HG03571 (cell line): Measurements from ENCODE around the gene RTEL1.

Source experiments
- ATAC-seq: cut with Tn5 transposase; IDR thresholded peaks from one replicate; pipeline ENCODE4 v1.9.1; 2021; ENCODE audit not compliant: unreplicated experiment

The RTEL1 gene

GRCh38 chr20:63689046-63690002 is 31.2 kb downstream of the RTEL1 start:
- no peak for ATAC-seq

DNA sequence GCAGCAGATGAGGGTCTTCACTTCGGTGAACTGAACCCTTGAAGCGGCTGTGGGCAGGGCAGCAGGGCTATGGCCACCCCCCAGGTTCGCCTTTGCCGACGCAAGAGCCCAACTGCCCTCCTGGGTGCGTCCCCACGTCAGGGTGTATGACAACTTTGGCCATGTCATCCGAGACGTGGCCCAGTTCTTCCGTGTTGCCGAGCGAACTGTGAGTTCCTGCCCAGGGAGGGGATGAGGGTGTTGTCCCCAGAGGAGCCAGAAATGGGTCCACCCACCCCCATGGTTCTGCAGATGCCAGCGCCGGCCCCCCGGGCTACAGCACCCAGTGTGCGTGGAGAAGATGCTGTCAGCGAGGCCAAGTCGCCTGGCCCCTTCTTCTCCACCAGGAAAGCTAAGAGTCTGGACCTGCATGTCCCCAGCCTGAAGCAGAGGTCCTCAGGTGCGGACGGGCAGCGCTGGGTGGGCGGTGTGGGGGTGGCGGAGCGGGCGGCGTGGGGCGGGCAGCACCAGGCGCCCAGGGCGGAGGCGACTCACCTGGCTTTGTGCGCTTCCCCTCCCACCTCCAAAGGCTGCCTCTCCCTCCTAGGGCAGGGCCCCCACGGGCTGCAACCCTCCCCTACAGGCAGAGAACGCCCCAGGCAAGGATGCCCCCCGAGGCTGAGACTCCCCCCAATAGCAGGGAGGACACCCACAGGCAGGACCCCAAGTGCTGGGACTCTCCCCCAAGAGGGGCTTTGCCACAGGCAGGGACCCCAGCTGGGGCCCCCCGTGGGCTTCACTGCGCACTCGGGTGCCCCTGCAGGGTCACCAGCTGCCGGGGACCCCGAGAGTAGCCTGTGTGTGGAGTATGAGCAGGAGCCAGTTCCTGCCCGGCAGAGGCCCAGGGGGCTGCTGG is 32.1 kb downstream of the RTEL1 start:
- ATAC-seq, result no peak

- ATAC-seq, result no peak
These were observed 33.0 kb downstream of the RTEL1 start for GRCh38 chr20:63690898-63691710.

DNA sequence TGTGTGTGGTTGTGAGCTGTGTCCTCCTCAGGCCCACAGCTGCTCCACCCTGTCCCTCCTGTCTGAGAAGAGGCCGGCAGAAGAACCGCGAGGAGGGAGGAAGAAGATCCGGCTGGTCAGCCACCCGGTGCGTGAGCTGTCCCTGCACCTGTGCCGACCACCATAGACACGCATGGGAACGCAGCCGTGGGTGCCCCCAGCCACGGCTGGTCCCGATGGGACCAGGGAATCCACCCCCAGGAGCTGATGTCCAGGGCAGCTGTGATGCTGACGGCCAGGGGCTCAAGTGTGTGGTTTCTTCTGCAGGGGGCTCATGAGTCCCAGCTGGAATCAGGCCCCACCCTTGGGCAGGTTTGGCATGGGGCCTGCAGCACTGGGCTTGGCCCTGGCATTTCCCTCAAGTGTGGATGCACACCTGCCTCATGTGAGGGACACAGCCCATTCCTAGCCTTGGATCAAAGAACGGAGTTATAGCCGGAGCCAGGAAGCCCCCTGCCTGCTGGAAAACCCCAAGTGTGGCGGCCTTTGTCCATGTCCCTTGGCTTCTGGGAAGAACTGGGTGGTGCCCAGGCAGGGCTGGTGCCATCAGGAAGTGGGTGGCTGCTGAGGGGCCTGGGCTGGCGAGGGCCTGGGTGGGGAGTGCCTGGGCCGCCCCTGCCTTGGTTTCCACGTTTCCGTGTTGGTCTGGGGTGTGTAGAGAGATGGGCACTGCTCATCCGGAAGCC is 33.8 kb downstream of the RTEL1 start:
- no peak for ATAC-seq

DNA sequence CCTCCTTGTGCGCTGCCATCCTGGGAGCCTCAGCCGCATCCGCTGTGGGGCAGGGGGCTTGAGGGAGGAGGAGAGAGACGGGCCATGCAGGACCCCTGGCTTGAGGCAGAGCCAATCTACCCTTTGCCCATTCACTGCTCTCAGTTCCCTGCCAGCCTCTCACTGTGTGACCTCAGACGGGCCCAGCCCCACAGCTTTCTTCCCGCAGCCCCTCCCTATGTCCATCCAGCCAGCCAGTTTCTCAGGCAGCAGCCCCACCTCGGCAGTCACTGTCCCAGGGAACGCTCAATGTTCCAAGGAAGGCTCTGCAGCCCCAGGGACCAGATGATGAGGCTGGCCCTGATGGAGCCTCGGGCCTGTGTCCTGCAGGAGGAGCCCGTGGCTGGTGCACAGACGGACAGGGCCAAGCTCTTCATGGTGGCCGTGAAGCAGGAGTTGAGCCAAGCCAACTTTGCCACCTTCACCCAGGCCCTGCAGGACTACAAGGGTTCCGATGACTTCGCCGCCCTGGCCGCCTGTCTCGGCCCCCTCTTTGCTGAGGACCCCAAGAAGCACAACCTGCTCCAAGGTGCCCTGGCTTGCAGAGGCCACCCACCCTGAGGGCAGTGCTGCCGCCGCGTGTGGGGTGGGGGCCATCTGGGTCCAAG is 34.4 kb downstream of the RTEL1 start:
- ATAC-seq, result no peak

GRCh38 chr20:63693083-63693732 is 35.1 kb downstream of the RTEL1 start:
- ATAC-seq, result no peak

- no peak for ATAC-seq
These were observed 35.8 kb downstream of the RTEL1 start for GRCh38 chr20:63693733-63694583.

DNA sequence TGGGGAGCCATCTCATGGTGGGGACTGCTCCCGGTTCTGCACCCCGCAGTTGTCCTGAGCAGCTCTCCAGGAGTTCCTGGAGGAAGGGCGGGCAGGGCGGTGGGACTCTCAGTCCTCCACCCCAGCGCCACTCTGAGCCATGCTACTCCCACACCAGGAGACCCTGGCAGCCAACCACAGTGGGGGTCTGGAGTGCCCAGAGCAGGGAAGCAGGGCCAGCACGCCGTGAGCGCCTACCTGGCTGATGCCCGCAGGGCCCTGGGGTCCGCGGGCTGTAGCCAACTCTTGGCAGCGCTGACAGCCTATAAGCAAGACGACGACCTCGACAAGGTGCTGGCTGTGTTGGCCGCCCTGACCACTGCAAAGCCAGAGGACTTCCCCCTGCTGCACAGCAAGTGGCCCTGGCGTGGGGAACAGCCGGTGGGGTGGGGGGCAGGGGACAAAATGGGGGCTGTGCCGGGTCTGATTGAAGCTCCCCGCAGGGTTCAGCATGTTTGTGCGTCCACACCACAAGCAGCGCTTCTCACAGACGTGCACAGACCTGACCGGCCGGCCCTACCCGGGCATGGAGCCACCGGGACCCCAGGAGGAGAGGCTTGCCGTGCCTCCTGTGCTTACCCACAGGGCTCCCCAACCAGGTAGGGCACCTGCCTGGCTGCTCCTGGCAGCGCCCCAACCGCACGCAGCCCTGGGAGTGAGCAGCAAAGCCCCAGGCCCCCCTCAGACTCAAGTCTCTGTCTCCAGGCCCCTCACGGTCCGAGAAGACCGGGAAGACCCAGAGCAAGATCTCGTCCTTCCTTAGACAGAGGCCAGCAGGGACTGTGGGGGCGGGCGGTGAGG is 36.7 kb downstream of the RTEL1 start:
- no peak for ATAC-seq

DNA sequence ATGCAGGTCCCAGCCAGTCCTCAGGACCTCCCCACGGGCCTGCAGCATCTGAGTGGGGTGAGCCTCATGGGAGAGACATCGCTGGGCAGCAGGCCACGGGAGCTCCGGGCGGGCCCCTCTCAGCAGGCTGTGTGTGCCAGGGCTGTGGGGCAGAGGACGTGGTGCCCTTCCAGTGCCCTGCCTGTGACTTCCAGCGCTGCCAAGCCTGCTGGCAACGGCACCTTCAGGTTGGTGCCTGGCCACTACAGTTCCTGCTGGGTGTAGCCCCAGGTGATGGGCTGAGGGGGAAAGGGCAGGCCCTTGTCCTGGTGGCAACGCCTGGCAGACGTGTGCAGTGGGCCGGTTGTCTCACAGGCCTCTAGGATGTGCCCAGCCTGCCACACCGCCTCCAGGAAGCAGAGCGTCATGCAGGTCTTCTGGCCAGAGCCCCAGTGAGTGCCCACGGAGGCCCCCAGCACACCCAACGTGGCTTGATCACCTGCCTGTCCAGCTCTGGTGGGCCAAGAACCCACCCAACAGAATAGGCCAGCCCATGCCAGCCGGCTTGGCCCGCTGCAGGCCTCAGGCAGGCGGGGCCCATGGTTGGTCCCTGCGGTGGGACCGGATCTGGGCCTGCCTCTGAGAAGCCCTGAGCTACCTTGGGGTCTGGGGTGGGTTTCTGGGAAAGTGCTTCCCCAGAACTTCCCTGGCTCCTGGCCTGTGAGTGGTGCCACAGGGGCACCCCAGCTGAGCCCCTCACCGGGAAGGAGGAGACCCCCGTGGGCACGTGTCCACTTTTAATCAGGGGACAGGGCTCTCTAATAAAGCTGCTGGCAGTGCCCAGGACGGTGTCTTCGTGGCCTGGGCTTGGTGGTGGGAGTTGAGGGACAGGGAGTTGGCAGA is 37.6 kb downstream of the RTEL1 start:
- no peak for ATAC-seq

- ATAC-seq, result no peak
These were observed 38.2 kb downstream of the RTEL1 start for GRCh38 chr20:63696306-63696627.

DNA sequence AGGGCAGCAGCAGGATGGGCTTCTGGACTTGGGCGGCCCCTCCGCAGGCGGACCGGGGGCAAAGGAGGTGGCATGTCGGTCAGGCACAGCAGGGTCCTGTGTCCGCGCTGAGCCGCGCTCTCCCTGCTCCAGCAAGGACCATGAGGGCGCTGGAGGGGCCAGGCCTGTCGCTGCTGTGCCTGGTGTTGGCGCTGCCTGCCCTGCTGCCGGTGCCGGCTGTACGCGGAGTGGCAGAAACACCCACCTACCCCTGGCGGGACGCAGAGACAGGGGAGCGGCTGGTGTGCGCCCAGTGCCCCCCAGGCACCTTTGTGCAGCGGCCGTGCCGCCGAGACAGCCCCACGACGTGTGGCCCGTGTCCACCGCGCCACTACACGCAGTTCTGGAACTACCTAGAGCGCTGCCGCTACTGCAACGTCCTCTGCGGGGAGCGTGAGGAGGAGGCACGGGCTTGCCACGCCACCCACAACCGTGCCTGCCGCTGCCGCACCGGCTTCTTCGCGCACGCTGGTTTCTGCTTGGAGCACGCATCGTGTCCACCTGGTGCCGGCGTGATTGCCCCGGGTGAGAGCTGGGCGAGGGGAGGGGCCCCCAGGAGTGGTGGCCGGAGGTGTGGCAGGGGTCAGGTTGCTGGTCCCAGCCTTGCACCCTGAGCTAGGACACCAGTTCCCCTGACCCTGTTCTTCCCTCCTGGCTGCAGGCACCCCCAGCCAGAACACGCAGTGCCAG is 38.7 kb downstream of the RTEL1 start, which contains the start of gene TNFRSF6B:
TSS of gene TNFRSF6B (plus strand) at position 25 of the 729 bp plus-strand sequence. CDS start at position 141, 116 bp downstream.
- no peak for ATAC-seq

GRCh38 chr20:63697357-63697867 is 39.3 kb downstream of the RTEL1 start:
- no peak for ATAC-seq

DNA sequence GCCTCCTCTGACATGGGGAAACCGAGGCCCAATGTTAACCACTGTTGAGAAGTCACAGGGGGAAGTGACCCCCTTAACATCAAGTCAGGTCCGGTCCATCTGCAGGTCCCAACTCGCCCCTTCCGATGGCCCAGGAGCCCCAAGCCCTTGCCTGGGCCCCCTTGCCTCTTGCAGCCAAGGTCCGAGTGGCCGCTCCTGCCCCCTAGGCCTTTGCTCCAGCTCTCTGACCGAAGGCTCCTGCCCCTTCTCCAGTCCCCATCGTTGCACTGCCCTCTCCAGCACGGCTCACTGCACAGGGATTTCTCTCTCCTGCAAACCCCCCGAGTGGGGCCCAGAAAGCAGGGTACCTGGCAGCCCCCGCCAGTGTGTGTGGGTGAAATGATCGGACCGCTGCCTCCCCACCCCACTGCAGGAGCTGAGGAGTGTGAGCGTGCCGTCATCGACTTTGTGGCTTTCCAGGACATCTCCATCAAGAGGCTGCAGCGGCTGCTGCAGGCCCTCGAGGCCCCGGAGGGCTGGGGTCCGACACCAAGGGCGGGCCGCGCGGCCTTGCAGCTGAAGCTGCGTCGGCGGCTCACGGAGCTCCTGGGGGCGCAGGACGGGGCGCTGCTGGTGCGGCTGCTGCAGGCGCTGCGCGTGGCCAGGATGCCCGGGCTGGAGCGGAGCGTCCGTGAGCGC is 39.9 kb downstream of the RTEL1 start:
- no peak for ATAC-seq

DNA sequence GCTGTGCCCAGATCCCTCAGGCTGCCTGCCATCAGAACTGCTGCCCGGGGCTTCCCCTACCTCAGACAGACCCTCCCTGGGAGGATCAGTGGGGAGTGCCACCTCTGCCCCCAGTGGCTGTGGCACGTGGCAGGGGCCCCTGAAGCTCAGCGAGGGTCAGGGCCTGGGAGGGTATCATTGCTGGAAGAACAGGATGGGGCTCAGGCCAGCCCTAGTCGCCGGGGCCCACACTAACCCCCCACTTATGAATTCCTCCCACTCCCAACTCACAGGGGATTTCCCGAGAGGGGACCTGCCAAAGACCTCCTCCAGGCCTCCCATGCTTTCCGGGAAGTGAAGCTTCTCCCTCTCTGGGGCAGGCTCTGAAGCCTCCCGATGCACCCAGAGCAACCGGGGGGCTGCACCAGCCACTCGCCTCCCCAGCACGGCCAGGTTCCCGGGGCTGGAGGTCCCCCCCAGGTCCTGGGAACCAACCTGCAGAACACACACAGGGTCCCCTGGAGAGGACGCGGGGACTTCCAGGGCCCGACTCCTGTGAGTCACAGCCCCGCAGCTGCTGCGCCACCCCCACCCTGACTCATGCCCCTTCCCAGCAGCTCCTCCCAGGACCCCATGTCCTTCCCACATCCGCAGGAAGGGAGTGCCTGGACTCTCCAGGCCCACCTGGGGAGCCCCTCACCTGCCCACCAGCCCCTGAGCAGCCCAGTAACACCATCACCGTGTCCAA is 40.8 kb downstream of the RTEL1 start:
- ATAC-seq, result no peak
